ENCODE data around the gene GPX4.

The GPX4 gene

DNA sequence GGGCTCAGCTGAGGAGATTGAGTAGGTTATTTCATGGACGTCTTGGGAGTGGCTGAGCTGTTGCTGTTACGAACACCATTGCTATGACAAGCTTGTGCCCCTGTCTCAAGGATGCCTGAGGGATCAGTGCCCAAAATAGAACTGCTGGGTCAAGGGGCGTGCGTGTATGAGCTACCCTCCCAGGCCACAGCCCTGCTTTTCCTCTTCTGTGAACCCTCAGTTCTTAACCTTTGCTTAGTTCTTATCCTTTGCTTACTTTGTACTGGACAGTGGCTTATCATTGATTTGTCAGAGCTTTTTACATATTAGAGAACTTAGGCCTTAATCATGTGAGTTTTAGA is 27.8 kb upstream of the GPX4 start:
- Histone ChIP-seq H3K9ac (no peak overlapping the region), H3K4me2 (ENCODE audit: low read length) (no peak overlapping the region), H3K27me3 (ENCODE audit: control insufficient read depth, insufficient read depth, low read length) (no peaks in the 10 kb centered on the region), H3K36me3 (ENCODE audit: control insufficient read depth, insufficient read depth, low read length) (no peaks in the 10 kb centered on the region), H3K4me3 (ENCODE audit: low read depth, low read length) (no peak overlapping the region), H3K4me1 (no peaks in the 10 kb centered on the region), H3K27ac (no peak overlapping the region), H2AFZ (no peak overlapping the region), H3K9me3 (ENCODE audit: control insufficient read depth, low read length) (no peaks in the 10 kb centered on the region), H3K79me2 (no peaks in the 10 kb centered on the region)
- no peak for TF ChIP-seq CTCF (IDR thresholded peaks at IDR 0.05)

DNA sequence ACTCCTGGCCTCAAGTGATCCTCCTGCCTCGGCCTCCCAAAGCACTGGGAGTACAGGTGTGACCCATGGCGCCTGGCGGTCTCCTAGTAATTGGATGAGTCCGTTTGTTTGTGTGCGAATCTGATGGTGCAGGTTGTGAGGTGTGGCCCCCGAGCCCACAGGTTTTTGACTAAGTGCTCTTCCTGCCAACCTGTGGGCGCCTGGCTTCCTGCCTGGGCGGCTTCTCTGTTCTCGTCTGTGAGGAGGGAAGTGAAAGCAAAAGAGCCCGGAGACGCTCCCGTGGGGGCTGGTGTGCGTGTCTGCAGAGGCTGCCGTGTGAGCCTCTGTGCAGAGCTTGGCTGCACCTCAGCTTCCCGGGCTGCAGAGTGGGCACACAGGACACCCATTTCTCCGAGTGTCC is 26.8 kb upstream of the GPX4 start:
- H3K36me3 ChIP-seq (ENCODE audit: control insufficient read depth, insufficient read depth, low read length) = no peaks in the 10 kb centered on the region
- TF ChIP-seq CTCF (IDR thresholded peaks at IDR 0.05) = no peak
- no peak overlapping the region for H3K4me3 ChIP-seq (ENCODE audit: low read depth, low read length)

DNA sequence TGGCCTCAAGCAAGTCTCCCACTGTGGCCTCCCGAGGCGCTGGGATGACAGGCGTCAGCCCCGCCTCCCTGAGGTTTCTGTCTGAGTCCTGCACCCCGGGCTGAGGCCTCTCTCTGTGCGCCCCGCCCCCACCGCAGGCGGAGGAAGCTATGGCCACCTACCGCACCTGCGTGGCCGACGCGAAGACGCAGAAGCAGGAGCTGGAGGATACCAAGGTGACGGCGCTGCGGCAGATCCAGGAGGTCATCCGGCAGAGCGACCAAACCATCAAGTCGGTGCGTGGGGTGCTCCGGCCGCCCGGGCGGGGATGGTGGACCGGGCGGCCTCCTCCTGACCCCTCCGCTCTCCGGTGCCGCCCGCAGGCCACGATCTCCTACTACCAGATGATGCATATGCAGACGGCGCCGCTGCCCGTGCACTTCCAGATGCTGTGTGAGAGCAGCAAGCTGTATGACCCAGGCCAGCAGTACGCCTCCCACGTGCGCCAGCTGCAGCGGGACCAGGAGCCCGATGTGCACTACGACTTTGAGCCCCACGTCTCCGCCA is 24.2 kb upstream of the GPX4 start:
- no peak overlapping the region for H3K27ac ChIP-seq

More for the DNA sequence above, 26.8 kb upstream of the GPX4 start:
- Histone ChIP-seq H3K27me3 (ENCODE audit: control insufficient read depth, insufficient read depth, low read length) (no peaks in the 10 kb centered on the region), H3K4me1 (no peaks in the 10 kb centered on the region), H3K4me2 (ENCODE audit: low read length) (no peak overlapping the region), H3K27ac (no peak overlapping the region), H3K79me2 (no peaks in the 10 kb centered on the region), H2AFZ (no peak overlapping the region), H3K9ac (no peak overlapping the region), H3K9me3 (ENCODE audit: control insufficient read depth, low read length) (no peaks in the 10 kb centered on the region)

GRCh38 chr19:1080360-1081161 is 23.2 kb upstream of the GPX4 start:
- H3K4me1 ChIP-seq = no peaks in the 10 kb centered on the region
- no peaks in the 10 kb centered on the region for H3K9me3 ChIP-seq (ENCODE audit: control insufficient read depth, low read length)
- no peak overlapping the region for H3K9ac ChIP-seq
- H2AFZ ChIP-seq = no peak overlapping the region
- no peaks in the 10 kb centered on the region for H3K79me2 ChIP-seq
- no peak for TF ChIP-seq CTCF (IDR thresholded peaks at IDR 0.05)
- H3K4me2 ChIP-seq (ENCODE audit: low read length) = no peak overlapping the region
- no peaks in the 10 kb centered on the region for H3K27me3 ChIP-seq (ENCODE audit: control insufficient read depth, insufficient read depth, low read length)
- no peaks in the 10 kb centered on the region for H3K36me3 ChIP-seq (ENCODE audit: control insufficient read depth, insufficient read depth, low read length)
- no peak overlapping the region for H3K4me3 ChIP-seq (ENCODE audit: low read depth, low read length)
- no peak overlapping the region for H3K27ac ChIP-seq

More for the DNA sequence above, 24.2 kb upstream of the GPX4 start:
- no peak for TF ChIP-seq CTCF (IDR thresholded peaks at IDR 0.05)
- Histone ChIP-seq H3K79me2 (no peaks in the 10 kb centered on the region), H3K9ac (no peak overlapping the region), H3K27me3 (ENCODE audit: control insufficient read depth, insufficient read depth, low read length) (no peaks in the 10 kb centered on the region), H3K9me3 (ENCODE audit: control insufficient read depth, low read length) (no peaks in the 10 kb centered on the region), H3K4me3 (ENCODE audit: low read depth, low read length) (no peak overlapping the region), H2AFZ (no peak overlapping the region), H3K4me1 (no peaks in the 10 kb centered on the region), H3K36me3 (ENCODE audit: control insufficient read depth, insufficient read depth, low read length) (no peaks in the 10 kb centered on the region), H3K4me2 (ENCODE audit: low read length) (no peak overlapping the region)
